HUES64 (cell line): ENCODE data around the gene OMG. TPM values are rescaled to one million over a fixed set of nuclear protein-coding genes. Genes with fewer than 3 reads are reported as not detected.
"Not testable (repeated sequence)": the region's sequence is repeated elsewhere in the genome, so short reads cannot be mapped to it uniquely, and the experiment has no call there.

ENCODE experiments used
- H3K27ac ChIP-seq: 2 replicates; pipeline ENCODE4 v1.7.0; 2013; ENCODE audit warnings: low read depth, low read length, inconsistent platforms
- H3K27me3 ChIP-seq: 2 replicates; pipeline ENCODE4 v1.6.1; 2013; ENCODE audit warnings: mild to moderate bottlenecking, low read length; ENCODE audit not compliant: insufficient read depth
- H3K36me3 ChIP-seq: 2 replicates; pipeline ENCODE4 v1.6.1; 2013; ENCODE audit warnings: mild to moderate bottlenecking, low read length; ENCODE audit not compliant: insufficient read depth
- H3K4me1 ChIP-seq: 2 replicates; pipeline ENCODE4 v1.6.1; 2013; ENCODE audit warnings: mild to moderate bottlenecking, low read length, moderate library complexity; ENCODE audit not compliant: insufficient read depth
- H3K4me3 ChIP-seq: 2 replicates; pipeline ENCODE4 v1.5.1; 2013; ENCODE audit warnings: mild to moderate bottlenecking, low read length, moderate library complexity
- H3K9ac ChIP-seq: 2 replicates; pipeline ENCODE4 v1.6.1; 2013; ENCODE audit warnings: mild to moderate bottlenecking, low read depth, low read length
- H3K9me3 ChIP-seq: 2 replicates; pipeline ENCODE4 v1.6.1; 2013; ENCODE audit warnings: low read depth, low read length; ENCODE audit not compliant: insufficient read depth
- WGBS: fragments of 150-250, 120-280 bp; methylation state at CpG from one replicate; pipeline ENCODE4 v1.1.7; 2013; ENCODE audit warnings: missing lambda C conversion rate; 5-methylcytosine and 5-hydroxymethylcytosine counted together
- polyA plus RNA-seq, 2 experiments: library from polyadenylated mRNA; stranded (reverse); fragments of 50-300 nt; gene quantifications; one replicate each; pipeline ENCODE4 v1.2.3, GENCODE V29; 2013

Gene OMG, protein sequence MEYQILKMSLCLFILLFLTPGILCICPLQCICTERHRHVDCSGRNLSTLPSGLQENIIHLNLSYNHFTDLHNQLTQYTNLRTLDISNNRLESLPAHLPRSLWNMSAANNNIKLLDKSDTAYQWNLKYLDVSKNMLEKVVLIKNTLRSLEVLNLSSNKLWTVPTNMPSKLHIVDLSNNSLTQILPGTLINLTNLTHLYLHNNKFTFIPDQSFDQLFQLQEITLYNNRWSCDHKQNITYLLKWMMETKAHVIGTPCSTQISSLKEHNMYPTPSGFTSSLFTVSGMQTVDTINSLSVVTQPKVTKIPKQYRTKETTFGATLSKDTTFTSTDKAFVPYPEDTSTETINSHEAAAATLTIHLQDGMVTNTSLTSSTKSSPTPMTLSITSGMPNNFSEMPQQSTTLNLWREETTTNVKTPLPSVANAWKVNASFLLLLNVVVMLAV
- polyA plus RNA-seq (2013, experiment 1 of 2) = not detected
- not detected for polyA plus RNA-seq (2013, experiment 2 of 2)

DNA sequence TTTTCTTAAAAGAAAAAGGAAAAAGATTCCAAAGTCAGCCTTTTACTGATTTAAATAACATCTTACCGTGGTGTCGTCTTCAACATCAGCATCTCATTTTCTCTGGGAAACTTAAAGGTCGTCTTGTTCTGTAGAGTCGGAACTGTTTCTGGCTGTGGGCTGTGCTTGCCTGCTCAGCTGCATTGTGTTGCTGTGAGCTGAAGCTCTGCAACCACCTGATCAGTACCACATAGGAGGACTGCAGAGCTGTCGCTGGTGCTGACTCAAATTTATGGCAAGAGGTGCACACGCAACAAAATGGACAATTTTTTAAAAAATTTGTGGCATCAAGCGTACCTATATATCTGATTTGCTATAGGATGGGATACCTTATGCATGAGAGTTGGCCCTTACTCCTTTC is at the start of gene OMG:
TSS of gene OMG (minus strand) at position 150 of the 400 bp plus-strand sequence. CDS start 908 bp downstream, outside the sequence.
- no peak within 1 kb of the TSS for H3K27ac ChIP-seq
- H3K9ac ChIP-seq = no peak within 1 kb of the TSS
- no peaks in the 10 kb centered on the region for H3K27me3 ChIP-seq
- no peaks in the 10 kb centered on the region for H3K36me3 ChIP-seq
- peaks cover 12% of the 10 kb centered on the region; the same call in 1 of the 2 replicates for H3K4me1 ChIP-seq
- 88% methylated on average over 7 of the region's 7 CpGs for WGBS
- no peak within 1 kb of the TSS for H3K4me3 ChIP-seq
- no peaks in the 10 kb centered on the region for H3K9me3 ChIP-seq

DNA sequence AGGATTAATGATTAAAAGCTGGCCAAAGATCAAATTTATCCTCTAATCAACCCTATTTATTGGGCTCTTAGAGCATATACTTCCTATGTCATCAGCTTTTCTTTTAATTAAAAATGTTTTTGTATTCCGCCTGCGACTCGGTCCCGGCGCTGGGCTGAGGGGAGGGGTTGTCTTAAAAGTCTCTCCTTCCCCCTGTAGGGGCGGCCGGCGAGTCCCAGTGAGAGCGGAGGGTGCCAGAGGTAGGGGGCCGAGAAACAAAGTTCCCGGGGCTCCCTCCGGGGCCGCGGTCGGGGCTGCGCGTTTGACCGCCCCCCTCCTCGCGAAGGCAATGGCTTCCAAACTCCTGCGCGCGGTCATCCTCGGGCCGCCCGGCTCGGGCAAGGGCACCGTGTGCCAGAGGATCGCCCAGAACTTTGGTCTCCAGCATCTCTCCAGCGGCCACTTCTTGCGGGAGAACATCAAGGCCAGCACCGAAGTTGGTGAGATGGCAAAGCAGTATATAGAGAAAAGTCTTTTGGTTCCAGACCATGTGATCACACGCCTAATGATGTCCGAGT is 48.2 kb upstream of the OMG start:
- 100% methylated on average over 4 of the region's 34 CpGs for WGBS
- H3K27ac ChIP-seq, H3K4me1 ChIP-seq, H3K27me3 ChIP-seq, H3K9me3 ChIP-seq, H3K4me3 ChIP-seq, H3K9ac ChIP-seq: not testable (repeated sequence)
- peaks cover 33% of the 10 kb centered on the region for H3K36me3 ChIP-seq

DNA sequence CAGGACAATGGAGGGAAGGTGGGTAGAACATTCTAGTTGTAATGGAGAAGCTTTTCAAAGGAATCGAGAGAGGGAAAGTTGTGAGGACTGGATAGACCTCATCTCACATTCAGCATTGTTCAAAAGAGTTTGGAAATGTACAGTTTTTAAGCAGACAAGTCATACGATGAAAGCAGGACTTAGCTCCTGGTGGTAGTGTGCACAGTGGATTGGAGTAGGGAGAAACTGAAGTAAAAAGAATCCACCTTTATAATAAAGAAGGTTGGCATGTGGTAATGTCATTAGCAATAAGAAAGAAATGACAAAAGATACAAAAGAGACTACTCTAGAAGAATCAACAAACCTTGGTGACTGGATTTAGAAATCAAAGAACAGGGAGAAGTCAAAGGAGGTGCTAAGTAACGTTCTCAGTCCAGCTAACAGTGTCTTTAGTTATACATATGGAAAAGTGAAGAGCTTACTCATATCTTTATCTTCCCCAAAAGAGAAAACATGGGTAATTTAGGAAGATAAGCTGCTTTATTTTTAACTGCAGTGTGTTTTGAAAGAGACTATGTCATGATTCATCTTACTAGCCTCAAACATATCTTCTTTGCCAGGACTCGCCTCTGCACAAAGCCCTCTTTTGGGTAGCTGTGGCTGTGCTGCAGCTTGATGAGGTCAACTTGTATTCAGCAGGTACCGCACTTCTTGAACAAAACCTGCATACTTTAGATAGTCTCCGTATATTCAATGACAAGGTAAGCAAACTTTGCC is 43.0 kb upstream of the OMG start:
- Histone ChIP-seq H3K4me3 (no peak overlapping the region), H3K27ac (no peak overlapping the region), H3K27me3 (no peaks in the 10 kb centered on the region), H3K9ac (no peak overlapping the region), H3K4me1 (no peaks in the 10 kb centered on the region), H3K9me3 (no peaks in the 10 kb centered on the region), H3K36me3 (peaks cover 49% of the 10 kb centered on the region)
- 80% methylated on average over 6 of the region's 6 CpGs for WGBS

DNA sequence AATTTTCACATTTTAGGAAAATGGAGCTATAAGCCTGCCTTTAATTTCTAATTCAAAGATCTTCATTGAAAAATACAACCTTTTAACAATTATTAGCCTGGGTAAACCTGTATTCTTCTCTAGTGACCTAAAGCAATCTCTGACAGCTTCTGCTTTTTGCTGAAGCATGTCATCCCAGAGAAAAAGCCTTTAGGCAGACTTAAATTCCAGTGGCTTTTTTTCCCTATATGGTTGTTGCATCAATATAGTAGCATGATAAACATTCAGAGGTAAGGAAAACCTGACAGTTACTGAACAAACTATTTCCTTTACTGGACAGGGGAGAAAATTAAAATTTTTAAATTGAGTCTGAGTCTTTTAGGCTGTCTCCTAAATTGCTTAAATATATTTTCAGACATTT is 32.2 kb upstream of the OMG start:
- Histone ChIP-seq H3K27me3 (no peaks in the 10 kb centered on the region), H3K4me1 (no peaks in the 10 kb centered on the region), H3K4me3 (no peak overlapping the region), H3K36me3 (peaks cover 37% of the 10 kb centered on the region), H3K9me3 (no peaks in the 10 kb centered on the region), H3K27ac (no peak overlapping the region), H3K9ac (no peak overlapping the region)

DNA sequence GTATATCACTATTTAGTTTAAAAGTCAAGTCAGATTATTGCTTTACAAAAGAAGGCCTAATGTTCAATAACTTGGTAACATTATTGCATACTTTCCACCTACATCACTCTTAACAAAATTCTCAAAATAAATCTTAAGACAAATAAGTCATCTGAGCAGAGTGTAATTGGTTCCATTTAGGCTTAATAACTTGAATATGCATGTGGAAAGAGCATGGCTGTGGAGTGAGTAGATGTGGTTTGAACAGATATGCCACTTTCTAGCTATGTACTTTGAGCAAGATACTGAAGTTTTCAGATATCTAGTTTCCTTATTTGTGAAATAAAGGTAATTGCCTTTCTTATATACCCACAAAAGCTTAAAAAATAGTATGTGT is 31.1 kb upstream of the OMG start:
- peaks cover 33% of the 10 kb centered on the region for H3K36me3 ChIP-seq
- H3K9ac ChIP-seq = no peak overlapping the region
- H3K4me3 ChIP-seq = no peak overlapping the region
- no peaks in the 10 kb centered on the region for H3K27me3 ChIP-seq
- no peaks in the 10 kb centered on the region for H3K4me1 ChIP-seq
- no peaks in the 10 kb centered on the region for H3K9me3 ChIP-seq
- no peak overlapping the region for H3K27ac ChIP-seq

DNA sequence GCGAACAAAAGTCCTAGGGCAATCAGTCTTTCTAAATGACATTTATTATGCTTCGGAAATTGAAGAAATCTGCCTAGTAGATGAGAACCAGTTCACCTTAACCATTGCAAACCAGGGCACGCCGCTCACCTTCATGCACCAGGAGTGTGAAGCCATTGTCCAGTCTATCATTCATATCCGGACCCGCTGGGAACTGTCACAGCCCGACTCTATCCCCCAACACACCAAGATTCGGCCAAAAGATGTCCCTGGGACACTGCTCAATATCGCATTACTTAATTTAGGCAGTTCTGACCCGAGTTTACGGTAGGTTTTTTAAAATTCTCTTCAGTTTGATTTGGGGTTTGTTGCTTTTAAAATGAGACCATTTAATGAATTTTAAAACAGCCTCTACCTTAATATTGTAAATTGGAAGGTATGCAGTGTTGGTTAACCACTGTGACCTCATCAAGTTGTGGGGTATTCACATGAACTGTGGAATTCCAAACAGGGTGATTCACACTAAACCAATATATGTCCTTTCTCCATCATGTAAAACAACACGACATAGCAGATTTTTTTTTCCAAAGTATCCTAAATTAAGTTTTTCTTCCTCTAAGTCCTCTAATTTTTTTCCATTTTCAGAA is 30.6 kb upstream of the OMG start:
- Histone ChIP-seq H3K9ac (no peak overlapping the region), H3K4me1 (no peaks in the 10 kb centered on the region)
- 95% methylated on average over 12 of the region's 12 CpGs for WGBS

DNA sequence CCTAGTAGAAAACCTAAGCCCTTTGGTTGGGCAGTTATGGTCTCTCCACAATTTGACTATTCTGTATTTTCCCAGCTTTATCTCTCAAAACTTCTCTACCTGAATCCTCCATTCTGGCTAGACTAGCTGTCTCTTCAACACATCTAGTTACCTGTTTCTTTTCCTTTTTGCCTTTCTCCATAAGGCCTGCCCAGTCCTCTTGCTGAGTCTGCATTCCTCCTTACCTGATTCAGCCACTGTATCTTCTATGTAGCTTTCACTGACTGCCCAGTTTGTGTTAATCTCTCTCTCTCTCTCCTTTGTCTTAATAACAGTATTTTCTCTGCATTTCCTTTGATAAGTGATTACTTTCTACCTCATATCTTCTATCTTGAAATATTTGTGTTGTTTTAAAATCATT is 26.5 kb upstream of the OMG start:
- no peak overlapping the region for H3K4me3 ChIP-seq
- no peak overlapping the region for H3K9ac ChIP-seq
- no peaks in the 10 kb centered on the region for H3K9me3 ChIP-seq
- no peak overlapping the region for H3K27ac ChIP-seq
- peaks cover 21% of the 10 kb centered on the region for H3K36me3 ChIP-seq
- H3K4me1 ChIP-seq = peaks cover 4% of the 10 kb centered on the region; the same call in 1 of the 2 replicates
- no peaks in the 10 kb centered on the region for H3K27me3 ChIP-seq

More for the DNA sequence above, 30.6 kb upstream of the OMG start:
- no peak overlapping the region for H3K4me3 ChIP-seq
- H3K27me3 ChIP-seq = no peaks in the 10 kb centered on the region
- H3K36me3 ChIP-seq = peaks cover 31% of the 10 kb centered on the region
- H3K9me3 ChIP-seq = no peaks in the 10 kb centered on the region
- no peak overlapping the region for H3K27ac ChIP-seq

DNA sequence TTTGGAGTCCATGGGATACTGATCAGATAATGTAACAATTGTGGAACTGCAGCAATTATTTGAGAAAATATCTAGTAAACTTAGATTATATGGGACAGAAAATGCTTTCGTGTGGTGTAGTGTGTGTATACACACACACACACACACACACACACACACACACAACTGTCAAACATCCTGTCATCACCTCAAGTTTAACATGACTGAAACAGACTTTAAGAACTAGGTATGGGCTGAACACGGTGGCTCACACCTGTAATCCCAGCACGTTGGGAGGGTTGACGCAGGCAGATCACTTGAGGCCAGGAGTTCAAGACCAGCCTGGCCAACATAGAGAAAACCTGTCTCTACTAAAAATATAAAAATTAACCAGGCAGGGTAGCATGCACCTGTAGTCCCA is 24.9 kb upstream of the OMG start:
- H3K9ac ChIP-seq = no peak overlapping the region
- no peak overlapping the region for H3K27ac ChIP-seq
- no peak overlapping the region for H3K4me3 ChIP-seq
- peaks cover 9% of the 10 kb centered on the region for H3K36me3 ChIP-seq
- H3K4me1 ChIP-seq = peaks cover 4% of the 10 kb centered on the region; the same call in 1 of the 2 replicates
- WGBS = 97% methylated on average over 3 of the region's 4 CpGs
- no peaks in the 10 kb centered on the region for H3K9me3 ChIP-seq
- H3K27me3 ChIP-seq = no peaks in the 10 kb centered on the region

DNA sequence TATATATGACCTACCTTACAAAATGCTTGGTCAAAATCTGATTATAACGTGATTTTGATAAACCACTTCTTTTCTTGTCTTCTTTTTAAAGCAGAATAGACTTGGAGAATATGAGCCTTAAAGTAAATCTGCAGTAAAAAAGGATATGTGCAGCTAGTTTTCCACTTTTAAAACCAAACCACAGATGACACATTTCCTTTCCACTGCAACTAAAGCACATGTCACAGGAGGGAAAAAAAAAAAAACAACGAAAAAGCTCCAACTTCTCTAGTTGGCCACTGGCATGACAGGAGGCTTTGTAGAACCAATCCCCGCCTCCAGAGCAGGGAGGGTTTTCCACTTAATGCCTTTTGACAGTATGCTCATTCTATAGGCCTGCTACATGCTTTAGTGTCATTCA is 24.4 kb upstream of the OMG start, which contains the start of gene EVI2A:
TSS of gene EVI2A (minus strand) at position 142 of the 400 bp plus-strand sequence. CDS start 2,609 bp downstream, outside the sequence.
- Histone ChIP-seq H3K4me1 (peaks cover 4% of the 10 kb centered on the region; the same call in 1 of the 2 replicates), H3K27me3 (no peaks in the 10 kb centered on the region), H3K4me3 (no peak within 1 kb of the TSS), H3K9me3 (no peaks in the 10 kb centered on the region), H3K9ac (no peak within 1 kb of the TSS), H3K27ac (no peak within 1 kb of the TSS), H3K36me3 (peaks cover 8% of the 10 kb centered on the region)
- WGBS = 78% methylated on average over 3 of the region's 3 CpGs

DNA sequence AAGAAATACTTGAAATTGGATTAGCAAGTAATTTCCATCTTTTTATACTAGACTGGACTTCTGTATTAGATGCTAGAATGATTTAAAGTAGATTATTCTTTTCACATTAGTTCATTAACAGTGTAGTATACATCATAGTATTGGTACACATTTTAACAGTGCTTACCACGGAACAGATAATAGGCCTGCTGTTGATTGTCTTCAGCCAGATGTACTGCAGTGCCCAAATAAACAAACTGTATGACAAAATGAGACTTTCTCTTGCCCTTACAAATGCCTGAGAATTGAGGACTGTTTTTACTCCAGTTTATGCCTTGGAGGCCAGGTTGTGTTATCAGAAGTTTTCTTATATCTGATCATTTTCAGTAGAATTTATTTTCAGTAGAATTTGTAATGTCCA is 23.8 kb upstream of the OMG start:
- WGBS = 100% methylated on average over 1 of the region's 1 CpG
- Histone ChIP-seq H3K27ac (no peak overlapping the region), H3K36me3 (peaks cover 3% of the 10 kb centered on the region), H3K9ac (no peak overlapping the region), H3K9me3 (no peaks in the 10 kb centered on the region), H3K4me1 (peaks cover 4% of the 10 kb centered on the region; the same call in 1 of the 2 replicates), H3K27me3 (no peaks in the 10 kb centered on the region), H3K4me3 (no peak overlapping the region)

DNA sequence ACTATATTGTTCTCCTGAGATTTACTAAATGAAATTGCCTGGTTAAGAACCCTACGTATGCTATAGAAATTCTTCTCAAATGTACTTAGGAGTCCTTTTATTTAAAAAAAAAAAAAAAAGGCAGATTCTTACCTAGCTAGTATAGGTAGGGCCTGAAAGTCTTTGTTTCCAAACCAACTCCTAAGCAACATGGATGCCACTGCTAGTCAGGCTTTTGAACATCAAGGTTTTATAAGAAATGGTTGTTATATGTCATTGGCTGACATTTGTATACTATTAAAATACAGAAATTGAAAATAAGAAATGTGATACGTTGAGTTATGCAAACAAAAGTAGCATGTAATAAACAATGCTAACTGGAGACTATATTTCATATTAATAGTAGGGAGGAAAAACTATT is 23.2 kb upstream of the OMG start:
- H3K36me3 ChIP-seq = no peaks in the 10 kb centered on the region
- peaks cover 4% of the 10 kb centered on the region; the same call in 1 of the 2 replicates for H3K4me1 ChIP-seq
- no peak overlapping the region for H3K9ac ChIP-seq
- H3K27ac ChIP-seq = no peak overlapping the region
- no peaks in the 10 kb centered on the region for H3K27me3 ChIP-seq
- no peak overlapping the region for H3K4me3 ChIP-seq
- H3K9me3 ChIP-seq = no peaks in the 10 kb centered on the region
- no CpG with 5 or more reads among the region's 2 CpGs for WGBS
